Measurements from ENCODE around the gene RAC3. TPM values are rescaled to one million over a fixed set of nuclear protein-coding genes. Genes with fewer than 3 reads are reported as not detected.

RAC3 gene
- total and polyA plus RNA-seq, 8 donors = 4.2 to 23.4 (median 14.0) TPM

- no peak overlapping the region for H3K27ac ChIP-seq
- TF ChIP-seq CTCF (IDR thresholded peaks at IDR 0.05) = no peak
- H3K4me3 ChIP-seq = no peak overlapping the region
- no peaks in the 10 kb centered on the region for H3K9me3 ChIP-seq
- ATAC-seq (no peak), DNase-seq (peak in 1 of 4 donors; percentile 71)
- H3K27me3 ChIP-seq = no peaks in the 10 kb centered on the region
- peaks cover 0 to 50% of the 10 kb centered on the region in 2 donors for H3K36me3 ChIP-seq
- peaks cover 6 to 11% of the 10 kb centered on the region in 2 donors for H3K4me1 ChIP-seq
- intact Hi-C loops (cut with DNase I) = no loop called here
Observed at GRCh38 chr17:81986606-81987005, 44.9 kb upstream of the RAC3 start.

- H3K4me1 ChIP-seq = peaks cover 11 to 18% of the 10 kb centered on the region in 2 donors
- no peaks in the 10 kb centered on the region for H3K27me3 ChIP-seq
- no peak for ATAC-seq
- no peak overlapping the region for H3K27ac ChIP-seq
- H3K9me3 ChIP-seq = no peaks in the 10 kb centered on the region
- peak in 1 of 4 donors; percentile 62 for DNase-seq
- no peak for TF ChIP-seq CTCF (IDR thresholded peaks at IDR 0.05)
- H3K36me3 ChIP-seq = peaks cover 0 to 50% of the 10 kb centered on the region in 2 donors
- H3K4me3 ChIP-seq = no peak overlapping the region
- intact Hi-C loops (cut with DNase I) = no loop called here
Observed at GRCh38 chr17:81987161-81987770, 44.2 kb upstream of the RAC3 start.

GRCh38 chr17:81990836-81991683 is 40.4 kb upstream of the RAC3 start:
- H3K4me3 ChIP-seq = no peak overlapping the region
- H3K9me3 ChIP-seq = no peaks in the 10 kb centered on the region
- H3K27me3 ChIP-seq = no peaks in the 10 kb centered on the region
- peak in 1 of 4 donors; percentile 75 for DNase-seq
- peak overlapping the region; percentile 20 to 63 for H3K27ac ChIP-seq
- no peak for TF ChIP-seq CTCF (IDR thresholded peaks at IDR 0.05)
- intact Hi-C loops (cut with DNase I) = no loop called here
- H3K36me3 ChIP-seq = peaks cover 0 to 38% of the 10 kb centered on the region in 2 donors
- no peak for ATAC-seq
- peaks cover 18 to 32% of the 10 kb centered on the region in 2 donors for H3K4me1 ChIP-seq

GRCh38 chr17:81991684-81992305 is 39.7 kb upstream of the RAC3 start:
- Histone ChIP-seq H3K4me3 (no peak overlapping the region), H3K4me1 (peaks cover 18 to 32% of the 10 kb centered on the region in 2 donors), H3K27ac (peak overlapping the region; percentile 20 to 63), H3K36me3 (peaks cover 0 to 37% of the 10 kb centered on the region in 2 donors), H3K9me3 (no peaks in the 10 kb centered on the region), H3K27me3 (no peaks in the 10 kb centered on the region)
- DNase-seq (peak in 3 of 4 donors; percentile 80 to 95 (median 89)), ATAC-seq (peak; percentile 91)
- intact Hi-C loops (cut with DNase I) = no loop called here
- no peak for TF ChIP-seq CTCF (IDR thresholded peaks at IDR 0.05)

All from left lung (tissue), 10 donors.